Vagina (tissue), 2 donors: ENCODE measurements around the gene PDLIM3.

Experiments
- POLR2A ChIP-seq, 2 donors: fragments of 450-650 bp; IDR thresholded peaks; one replicate each; pipeline ENCODE4 v1.6.1; 2017; ENCODE audit warnings: antibody characterized with exemption in 2 of 2, mild to moderate bottlenecking in 2 of 2, moderate library complexity in 2 of 2
- TF ChIP-seq, protein P1 (sequence below), 3 experiments: fragments of 450-650 bp in 2 of 3; fragments of 200-600 bp in 1 of 3; sonication (generic) in 1 of 3; IDR thresholded peaks; one replicate each; pipeline ENCODE4 v1.5.1; 2017 to 2019; ENCODE audit warnings: antibody characterized with exemption in 3 of 3, mild to moderate bottlenecking in 2 of 3, moderate library complexity in 2 of 3

DNA sequence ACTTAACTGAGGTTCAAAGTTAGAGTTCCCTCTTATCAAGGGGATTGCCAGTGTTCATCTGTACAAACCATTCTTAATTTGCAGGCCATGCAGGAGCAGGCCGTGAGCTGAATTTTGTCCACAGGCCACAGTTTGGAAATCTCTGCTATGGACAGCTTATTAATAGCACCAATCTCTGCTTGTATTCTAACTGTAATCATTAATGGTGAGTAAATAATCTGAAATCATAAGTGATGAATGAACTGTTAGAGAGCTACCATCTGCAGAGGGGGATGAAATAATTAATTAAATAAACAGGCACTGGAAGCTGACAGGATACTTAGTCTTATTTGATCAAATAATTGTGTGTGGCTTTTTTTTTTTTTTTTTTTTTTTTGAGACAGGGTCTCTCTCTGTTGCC, 48.5 kb upstream of the PDLIM3 start:
- TF ChIP-seq, protein P1, sequence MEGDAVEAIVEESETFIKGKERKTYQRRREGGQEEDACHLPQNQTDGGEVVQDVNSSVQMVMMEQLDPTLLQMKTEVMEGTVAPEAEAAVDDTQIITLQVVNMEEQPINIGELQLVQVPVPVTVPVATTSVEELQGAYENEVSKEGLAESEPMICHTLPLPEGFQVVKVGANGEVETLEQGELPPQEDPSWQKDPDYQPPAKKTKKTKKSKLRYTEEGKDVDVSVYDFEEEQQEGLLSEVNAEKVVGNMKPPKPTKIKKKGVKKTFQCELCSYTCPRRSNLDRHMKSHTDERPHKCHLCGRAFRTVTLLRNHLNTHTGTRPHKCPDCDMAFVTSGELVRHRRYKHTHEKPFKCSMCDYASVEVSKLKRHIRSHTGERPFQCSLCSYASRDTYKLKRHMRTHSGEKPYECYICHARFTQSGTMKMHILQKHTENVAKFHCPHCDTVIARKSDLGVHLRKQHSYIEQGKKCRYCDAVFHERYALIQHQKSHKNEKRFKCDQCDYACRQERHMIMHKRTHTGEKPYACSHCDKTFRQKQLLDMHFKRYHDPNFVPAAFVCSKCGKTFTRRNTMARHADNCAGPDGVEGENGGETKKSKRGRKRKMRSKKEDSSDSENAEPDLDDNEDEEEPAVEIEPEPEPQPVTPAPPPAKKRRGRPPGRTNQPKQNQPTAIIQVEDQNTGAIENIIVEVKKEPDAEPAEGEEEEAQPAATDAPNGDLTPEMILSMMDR (IDR thresholded peaks at IDR 0.05): no peak
- no peak for TF ChIP-seq POLR2A (IDR thresholded peaks at IDR 0.05)
